Astrocyte of the cerebellum (primary cell): Measurements from ENCODE around the gene VWA1.
"Not testable (repeated sequence)": the region's sequence is repeated elsewhere in the genome, so short reads cannot be mapped to it uniquely, and the experiment has no call there.

Experiments used
- DNase-seq: peaks from one replicate; pipeline ENCODE4 v3.0.0-alpha.2; 2011; ENCODE audit warnings: low read depth
- H3K4me3 ChIP-seq: 2 replicates; pipeline ENCODE4 v1.5.1; 2011; ENCODE audit warnings: mild to moderate bottlenecking, low read depth, low read length, moderate library complexity
- in situ Hi-C: cut with HindIII; loops from 2 replicates; pipeline ENCODE4 v1.10.0; 2017; ENCODE audit warnings: low sequenced_read_pairs
- TF ChIP-seq, protein P1 (sequence below): IDR thresholded peaks from 2 replicates; pipeline ENCODE4 v1.5.1; 2012; ENCODE audit warnings: low read length, low read depth, moderate library complexity, mild to moderate bottlenecking; ENCODE audit errors: missing control alignments

The VWA1 gene

DNA sequence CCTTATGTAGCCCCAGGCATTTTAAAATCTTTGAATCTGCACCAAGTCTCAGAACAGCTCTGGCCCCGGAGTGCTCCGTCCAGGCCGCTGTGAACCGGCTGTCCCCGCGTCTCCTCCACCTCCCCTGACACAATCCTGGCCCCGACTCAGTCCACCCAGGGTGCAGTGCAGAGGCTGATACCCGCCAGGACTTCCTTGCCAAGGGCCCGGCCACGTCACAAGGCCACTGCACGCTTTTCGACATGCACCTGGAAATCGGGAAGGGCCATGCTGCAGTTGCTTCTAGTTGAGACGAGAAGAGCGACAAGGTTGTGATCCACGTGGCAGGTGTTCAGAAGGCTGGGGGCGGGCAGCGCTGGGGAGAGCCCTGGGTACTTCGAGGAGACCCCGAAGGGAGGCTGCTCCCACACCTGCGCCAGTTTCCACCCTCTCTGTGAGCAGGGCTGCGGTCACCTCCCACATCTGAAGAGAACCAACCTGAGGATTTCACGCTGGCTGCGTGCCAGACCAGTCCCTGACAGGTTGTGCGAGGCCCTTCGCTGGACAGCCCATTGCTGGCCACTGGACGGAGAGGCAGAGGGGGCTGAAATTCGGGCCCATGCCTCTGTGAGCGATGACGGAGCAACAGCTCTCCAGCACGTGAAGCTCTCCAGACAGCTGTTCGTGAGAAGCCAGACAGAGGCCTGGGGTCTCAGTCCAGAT lies 6.7 kb downstream of the VWA1 start:
- in situ Hi-C loops = no loop called here
- no peak overlapping the region for H3K4me3 ChIP-seq
- TF ChIP-seq, protein P1, sequence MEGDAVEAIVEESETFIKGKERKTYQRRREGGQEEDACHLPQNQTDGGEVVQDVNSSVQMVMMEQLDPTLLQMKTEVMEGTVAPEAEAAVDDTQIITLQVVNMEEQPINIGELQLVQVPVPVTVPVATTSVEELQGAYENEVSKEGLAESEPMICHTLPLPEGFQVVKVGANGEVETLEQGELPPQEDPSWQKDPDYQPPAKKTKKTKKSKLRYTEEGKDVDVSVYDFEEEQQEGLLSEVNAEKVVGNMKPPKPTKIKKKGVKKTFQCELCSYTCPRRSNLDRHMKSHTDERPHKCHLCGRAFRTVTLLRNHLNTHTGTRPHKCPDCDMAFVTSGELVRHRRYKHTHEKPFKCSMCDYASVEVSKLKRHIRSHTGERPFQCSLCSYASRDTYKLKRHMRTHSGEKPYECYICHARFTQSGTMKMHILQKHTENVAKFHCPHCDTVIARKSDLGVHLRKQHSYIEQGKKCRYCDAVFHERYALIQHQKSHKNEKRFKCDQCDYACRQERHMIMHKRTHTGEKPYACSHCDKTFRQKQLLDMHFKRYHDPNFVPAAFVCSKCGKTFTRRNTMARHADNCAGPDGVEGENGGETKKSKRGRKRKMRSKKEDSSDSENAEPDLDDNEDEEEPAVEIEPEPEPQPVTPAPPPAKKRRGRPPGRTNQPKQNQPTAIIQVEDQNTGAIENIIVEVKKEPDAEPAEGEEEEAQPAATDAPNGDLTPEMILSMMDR = no peak

DNA sequence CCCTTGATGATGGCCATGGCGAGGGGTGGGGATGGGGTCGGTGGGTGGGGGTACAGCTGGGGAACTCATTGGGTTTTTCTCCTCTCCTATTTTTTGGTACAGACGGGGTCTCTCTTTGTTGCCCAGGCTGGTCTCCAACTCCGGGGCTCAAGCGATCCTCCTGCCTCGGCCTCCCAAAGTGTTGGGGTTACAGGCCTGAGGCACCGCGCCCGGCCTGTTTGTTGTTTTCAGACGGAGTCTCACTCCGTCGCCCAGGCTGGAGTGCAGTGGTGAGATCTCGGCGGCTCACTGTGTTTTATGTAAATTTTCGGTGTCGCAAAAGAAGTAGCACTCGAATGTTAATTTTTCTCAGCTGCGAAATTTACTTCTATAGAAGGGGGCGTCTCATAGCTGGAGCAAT lies 11.1 kb downstream of the VWA1 start:
- H3K4me3 ChIP-seq, DNase-seq, in situ Hi-C loops: not testable (repeated sequence)

More for the DNA sequence above, 6.7 kb downstream of the VWA1 start:
- DNase-seq = no peak

DNA sequence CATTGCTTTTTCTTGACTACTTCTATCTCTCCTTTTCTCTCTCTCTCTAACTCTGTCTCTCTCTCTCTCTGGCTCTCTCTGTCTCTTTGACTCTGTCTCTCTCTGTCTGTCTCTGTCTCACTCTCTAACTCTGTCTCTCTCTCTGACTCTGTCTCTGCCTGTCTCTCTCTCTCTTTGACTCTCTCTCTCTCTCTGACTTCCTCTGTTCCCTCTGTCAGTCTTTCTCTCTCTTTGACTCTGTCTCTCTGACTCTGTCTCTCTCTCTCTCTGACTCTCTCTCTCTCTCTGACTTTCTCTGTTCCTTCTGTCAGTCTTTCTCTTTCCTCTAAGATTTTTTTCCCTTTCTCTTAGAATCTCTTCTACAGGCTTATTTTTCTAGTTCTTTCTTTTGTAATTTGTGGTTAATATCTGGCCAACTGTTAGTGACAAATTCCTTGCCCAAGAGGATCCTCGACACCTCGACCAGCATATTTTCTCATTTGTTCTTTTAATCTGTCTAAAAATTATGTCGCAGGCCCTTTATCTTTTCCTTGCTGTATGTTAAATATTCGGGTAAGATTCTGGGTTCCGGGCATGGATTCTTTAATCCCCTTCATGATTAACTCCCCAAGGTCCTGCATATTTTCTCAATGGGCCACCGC lies 13.7 kb downstream of the VWA1 start, which contains the start of gene ATAD3C:
Gene ATAD3C, plus strand, starts transcription at position 591 of the 641 bp plus-strand sequence. CDS start 995 bp downstream, outside the sequence.
- in situ Hi-C loops = no loop called here
- no peak for DNase-seq

DNA sequence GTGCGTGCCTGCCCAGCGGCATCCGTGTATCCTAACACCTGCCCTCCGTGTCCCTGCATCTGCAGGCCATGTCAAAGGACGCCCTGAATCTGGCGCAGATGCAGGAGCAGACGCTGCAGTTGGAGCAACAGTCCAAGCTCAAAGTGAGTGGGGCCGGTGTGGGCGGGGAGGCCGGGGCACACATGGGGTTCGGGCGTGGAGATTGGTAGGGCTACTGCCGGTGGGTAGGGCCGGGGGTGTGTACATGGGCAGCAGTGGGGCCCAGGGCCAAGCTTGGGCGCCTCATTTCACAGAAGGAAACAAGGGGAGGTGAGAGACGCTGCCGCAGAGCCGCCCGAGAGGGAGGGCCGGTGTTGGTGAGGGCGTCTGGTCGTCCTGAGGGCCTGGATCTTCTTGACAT lies 15.1 kb downstream of the VWA1 start:
- H3K4me3 ChIP-seq, DNase-seq, in situ Hi-C loops: not testable (repeated sequence)

More for the DNA sequence above, 13.7 kb downstream of the VWA1 start, which contains the start of gene ATAD3C:
- H3K4me3 ChIP-seq = no peak within 1 kb of the TSS
- TF ChIP-seq, protein P1 = no peak

- no peak overlapping the region for H3K4me3 ChIP-seq
- in situ Hi-C loops = no loop called here
- DNase-seq = no peak
- TF ChIP-seq, protein P1 = no peak
Observed at GRCh38 chr1:1451696-1452364, 16.3 kb downstream of the VWA1 start.

DNA sequence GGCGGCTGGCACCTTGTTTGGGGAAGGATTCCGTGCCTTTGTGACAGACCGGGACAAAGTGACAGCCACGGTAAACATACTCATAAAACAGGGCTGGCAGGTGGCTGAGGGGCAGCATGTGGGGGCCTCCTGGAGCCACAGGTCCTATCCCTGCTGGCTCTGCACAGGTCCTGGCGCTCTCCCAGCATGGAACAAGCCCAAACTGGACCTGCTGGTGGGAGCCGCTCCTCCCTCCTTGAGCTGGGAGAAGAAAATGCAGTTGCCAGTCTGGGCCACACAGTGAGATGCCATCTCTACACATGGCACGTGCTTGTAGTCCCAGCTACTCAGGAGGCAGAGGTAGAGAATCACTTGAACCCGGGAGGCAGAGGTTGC lies 16.9 kb downstream of the VWA1 start:
- DNase-seq = not testable (repeated sequence)

GRCh38 chr1:1452882-1453281 lies 17.4 kb downstream of the VWA1 start:
- in situ Hi-C loops = no loop called here
- H3K4me3 ChIP-seq = no peak overlapping the region
- TF ChIP-seq, protein P1 = no peak
- no peak for DNase-seq

More for the DNA sequence above, 16.9 kb downstream of the VWA1 start:
- H3K4me3 ChIP-seq, in situ Hi-C loops: not testable (repeated sequence)

DNA sequence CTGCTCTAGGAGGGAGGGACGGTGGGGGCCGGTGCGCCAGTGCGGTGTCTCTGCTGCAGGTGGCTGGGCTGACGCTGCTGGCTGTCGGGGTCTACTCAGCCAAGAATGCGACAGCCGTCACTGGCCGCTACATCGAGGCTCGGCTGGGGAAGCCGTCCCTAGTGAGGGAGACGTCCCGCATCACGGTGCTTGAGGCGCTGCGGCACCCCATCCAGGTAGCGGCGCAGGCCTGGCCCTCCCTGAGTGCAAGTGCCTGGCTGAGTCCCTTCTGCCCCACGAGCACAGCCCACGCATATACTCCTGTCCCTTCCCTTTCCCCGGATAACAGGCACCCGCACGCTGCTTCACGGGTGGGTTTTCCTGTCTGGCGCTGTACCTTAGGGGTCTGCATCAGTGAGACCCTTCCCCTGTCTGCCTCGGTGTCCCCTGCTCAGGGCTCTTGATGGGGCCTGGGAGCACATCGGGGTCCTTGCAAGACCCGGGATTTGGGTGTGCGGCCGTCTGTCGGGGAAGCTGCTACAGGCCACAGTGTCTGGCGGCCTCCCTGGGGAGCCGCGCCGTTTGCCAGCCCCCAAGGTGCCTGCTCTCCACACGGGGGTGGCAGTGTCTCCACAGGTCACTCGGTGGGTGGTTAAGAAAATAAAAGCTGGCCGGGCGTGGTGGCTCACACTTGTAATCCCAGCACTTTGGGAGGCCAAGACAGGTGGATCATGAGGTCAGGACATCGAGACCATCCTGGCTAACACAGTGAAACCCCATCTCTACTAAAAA lies 19.0 kb downstream of the VWA1 start:
- DNase-seq = not testable (repeated sequence)

More for the DNA sequence above, 19.0 kb downstream of the VWA1 start:
- in situ Hi-C loops, H3K4me3 ChIP-seq: not testable (repeated sequence)
